HEK293 (cell line): ENCODE data around the gene STAG3.
A peak's percentile ranks its signal among the peaks of the same experiment; 100 is the strongest.

Source experiments
- BCL6B ChIP-seq: fragments of 450-650 bp; formaldehyde crosslinking; IDR thresholded peaks from 2 replicates; pipeline ENCODE4 v1.5.1; 2017; ENCODE audit warnings: missing biosample characterization, missing genetic modification characterization
- FEZF1 ChIP-seq: fragments of 450-650 bp; formaldehyde crosslinking; IDR thresholded peaks from 2 replicates; pipeline ENCODE4 v1.5.1; 2016; ENCODE audit warnings: missing biosample characterization, missing genetic modification characterization
- HIC1 ChIP-seq: fragments of 450-650 bp; formaldehyde crosslinking; IDR thresholded peaks from 2 replicates; pipeline ENCODE4 v1.5.1; 2016; ENCODE audit warnings: missing biosample characterization, missing genetic modification characterization
- KLF16 ChIP-seq: fragments of 450-650 bp; formaldehyde crosslinking; IDR thresholded peaks from 2 replicates; pipeline ENCODE4 v1.5.1; 2017; ENCODE audit warnings: missing biosample characterization, missing genetic modification characterization
- KLF8 ChIP-seq: fragments of 450-650 bp; formaldehyde crosslinking; IDR thresholded peaks from 2 replicates; pipeline ENCODE4 v1.5.1; 2016; ENCODE audit warnings: missing biosample characterization, missing genetic modification characterization
- OSR2 ChIP-seq: fragments of 450-650 bp; formaldehyde crosslinking; IDR thresholded peaks from 2 replicates; pipeline ENCODE4 v1.5.1; 2016; ENCODE audit warnings: missing biosample characterization, missing genetic modification characterization
- REST ChIP-seq: fragments of 450-650 bp; formaldehyde crosslinking; IDR thresholded peaks from 2 replicates; pipeline ENCODE4 v1.5.1; 2016; ENCODE audit warnings: missing biosample characterization, missing genetic modification characterization
- SCRT2 ChIP-seq: fragments of 450-650 bp; formaldehyde crosslinking; IDR thresholded peaks from 2 replicates; pipeline ENCODE4 v1.5.1; 2016; ENCODE audit warnings: missing biosample characterization, missing genetic modification characterization
- TRIM28 ChIP-seq: IDR thresholded peaks from 2 replicates; pipeline ENCODE4 v1.6.1; 2011; ENCODE audit warnings: low read length, control low read depth, borderline replicate concordance
- ZBTB21 ChIP-seq: fragments of 450-650 bp; formaldehyde crosslinking; IDR thresholded peaks from 2 replicates; pipeline ENCODE4 v1.5.1; 2017; ENCODE audit warnings: missing biosample characterization, missing genetic modification characterization
- ZBTB48 ChIP-seq: fragments of 450-650 bp; formaldehyde crosslinking; IDR thresholded peaks from 2 replicates; pipeline ENCODE4 v1.5.1; 2016; ENCODE audit warnings: missing biosample characterization, missing genetic modification characterization
- ZFHX2 ChIP-seq: fragments of 450-650 bp; formaldehyde crosslinking; conservative IDR thresholded peaks from 2 replicates; pipeline ENCODE4 v1.5.1; 2016; ENCODE audit warnings: missing biosample characterization, missing genetic modification characterization
- ZFP69B ChIP-seq: fragments of 450-650 bp; formaldehyde crosslinking; IDR thresholded peaks from 2 replicates; pipeline ENCODE4 v1.5.1; 2016; ENCODE audit warnings: missing biosample characterization, missing genetic modification characterization
- ZNF140 ChIP-seq: fragments of 450-650 bp; formaldehyde crosslinking; IDR thresholded peaks from 2 replicates; pipeline ENCODE4 v1.5.1; 2016; ENCODE audit warnings: missing biosample characterization, missing genetic modification characterization
- ZNF214 ChIP-seq: fragments of 450-650 bp; formaldehyde crosslinking; IDR thresholded peaks from 2 replicates; pipeline ENCODE4 v1.5.1; 2017; ENCODE audit warnings: missing biosample characterization, mild to moderate bottlenecking, missing genetic modification characterization, borderline replicate concordance
- ZNF221 ChIP-seq: fragments of 450-650 bp; formaldehyde crosslinking; IDR thresholded peaks from 2 replicates; pipeline ENCODE4 v1.5.1; 2017; ENCODE audit warnings: missing biosample characterization, missing genetic modification characterization, borderline replicate concordance
- ZNF404 ChIP-seq: fragments of 450-650 bp; formaldehyde crosslinking; IDR thresholded peaks from 2 replicates; pipeline ENCODE4 v1.5.1; 2017; ENCODE audit warnings: missing biosample characterization, missing genetic modification characterization
- ZNF449 ChIP-seq: fragments of 450-650 bp; formaldehyde crosslinking; IDR thresholded peaks from 2 replicates; pipeline ENCODE4 v1.5.1; 2017; ENCODE audit warnings: missing biosample characterization, mild to moderate bottlenecking, missing genetic modification characterization, moderate library complexity
- ZNF501 ChIP-seq: fragments of 450-650 bp; formaldehyde crosslinking; IDR thresholded peaks from 2 replicates; pipeline ENCODE4 v1.5.1; 2016; ENCODE audit warnings: missing biosample characterization, missing genetic modification characterization
- ZNF513 ChIP-seq: fragments of 450-650 bp; IDR thresholded peaks from 2 replicates; pipeline ENCODE4 v1.5.1; 2018; ENCODE audit warnings: missing biosample characterization, missing genetic modification characterization
- ZNF529 ChIP-seq: fragments of 450-650 bp; formaldehyde crosslinking; IDR thresholded peaks from 2 replicates; pipeline ENCODE4 v1.5.1; 2017; ENCODE audit warnings: missing genetic modification characterization, missing biosample characterization; ENCODE audit not compliant: insufficient replicate concordance
- ZNF555 ChIP-seq: fragments of 450-650 bp; formaldehyde crosslinking; conservative IDR thresholded peaks from 2 replicates; pipeline ENCODE4 v1.5.1; 2017; ENCODE audit warnings: missing biosample characterization, mild to moderate bottlenecking, missing genetic modification characterization, inconsistent platforms
- ZNF558 ChIP-seq: fragments of 450-650 bp; formaldehyde crosslinking; IDR thresholded peaks from 2 replicates; pipeline ENCODE4 v1.5.1; 2016; ENCODE audit warnings: missing biosample characterization, missing genetic modification characterization
- ZNF610 ChIP-seq: fragments of 450-650 bp; formaldehyde crosslinking; IDR thresholded peaks from 2 replicates; pipeline ENCODE4 v1.5.1; 2016; ENCODE audit warnings: missing biosample characterization, missing genetic modification characterization, borderline replicate concordance
- ZNF621 ChIP-seq: fragments of 450-650 bp; formaldehyde crosslinking; IDR thresholded peaks from 2 replicates; pipeline ENCODE4 v1.5.1; 2017; ENCODE audit warnings: missing biosample characterization, missing genetic modification characterization
- ZNF623 ChIP-seq: fragments of 450-650 bp; formaldehyde crosslinking; IDR thresholded peaks from 2 replicates; pipeline ENCODE4 v1.5.1; 2016; ENCODE audit warnings: missing biosample characterization, missing genetic modification characterization
- ZNF701 ChIP-seq: fragments of 450-650 bp; formaldehyde crosslinking; IDR thresholded peaks from 2 replicates; pipeline ENCODE4 v1.5.1; 2016; ENCODE audit warnings: missing biosample characterization, missing genetic modification characterization
- ZSCAN16 ChIP-seq: fragments of 450-650 bp; formaldehyde crosslinking; IDR thresholded peaks from 2 replicates; pipeline ENCODE4 v1.5.1; 2016; ENCODE audit warnings: missing biosample characterization, missing genetic modification characterization
- ZXDB ChIP-seq: fragments of 450-650 bp; formaldehyde crosslinking; IDR thresholded peaks from 2 replicates; pipeline ENCODE4 v1.5.1; 2016; ENCODE audit warnings: missing biosample characterization, missing genetic modification characterization

STAG3 gene

GRCh38 chr7:100177045-100178001, at the start of gene STAG3, which contains the start of gene GPC2 (continued):
- TF ChIP-seq HIC1 (tag by site-specific recombination) = peak; percentile 62; the same call in 1 of the 2 replicates
- TF ChIP-seq ZNF449 (tag by site-specific recombination) = no peak
- no peak for TF ChIP-seq KLF8 (tag by site-specific recombination)
- TF ChIP-seq ZNF701 (tag by site-specific recombination) = no peak
- no peak for TF ChIP-seq FEZF1 (tag by site-specific recombination)
- no peak for TF ChIP-seq OSR2
- TF ChIP-seq ZFP69B (tag by site-specific recombination) = peak; percentile 92
- no peak for TF ChIP-seq ZNF513 (tag by site-specific recombination)
- TF ChIP-seq ZNF221 = no peak
- no peak for TF ChIP-seq ZNF558 (tag by site-specific recombination)
- TF ChIP-seq ZNF404 (tag by site-specific recombination) = no peak
- no peak for TF ChIP-seq BCL6B
- TF ChIP-seq REST = no peak
- TF ChIP-seq ZBTB21 (tag by site-specific recombination) = no peak
- no peak for TF ChIP-seq ZSCAN16
- TF ChIP-seq ZBTB48 (tag by site-specific recombination) = no peak
- TF ChIP-seq ZNF621 = no peak
- TF ChIP-seq TRIM28 = no peak
- TF ChIP-seq KLF16 = peak; percentile 30; the same call in 1 of the 2 replicates
- TF ChIP-seq ZNF140 (tag by site-specific recombination) = no peak
- no peak for TF ChIP-seq ZNF623 (tag by site-specific recombination)
- no peak for TF ChIP-seq ZNF610 (tag by site-specific recombination)
- TF ChIP-seq SCRT2 (tag by site-specific recombination) = no peak
- TF ChIP-seq ZNF501 (tag by site-specific recombination) = no peak
- TF ChIP-seq ZNF555 (tag by site-specific recombination) = no peak
- no peak for TF ChIP-seq ZNF214 (tag by site-specific recombination)
- 0 out of 2 replicates have a peak, but pooled peaks have one; percentile 37 for TF ChIP-seq ZXDB
- no peak for TF ChIP-seq ZNF529 (tag by site-specific recombination)
- 0 out of 2 replicates have a peak, but pooled peaks have one; percentile 33 for TF ChIP-seq ZFHX2 (tag by site-specific recombination)
